Measurements from ENCODE around the gene PHF23. TPM values are rescaled to one million over a fixed set of nuclear protein-coding genes. Genes with fewer than 3 reads are reported as not detected.
"Not testable (repeated sequence)": the region's sequence is repeated elsewhere in the genome, so short reads cannot be mapped to it uniquely, and the experiment has no call there.

PHF23 gene
- total and polyA plus RNA-seq, 9 donors = 19.4 to 57.7 (median 41.0) TPM

DNA sequence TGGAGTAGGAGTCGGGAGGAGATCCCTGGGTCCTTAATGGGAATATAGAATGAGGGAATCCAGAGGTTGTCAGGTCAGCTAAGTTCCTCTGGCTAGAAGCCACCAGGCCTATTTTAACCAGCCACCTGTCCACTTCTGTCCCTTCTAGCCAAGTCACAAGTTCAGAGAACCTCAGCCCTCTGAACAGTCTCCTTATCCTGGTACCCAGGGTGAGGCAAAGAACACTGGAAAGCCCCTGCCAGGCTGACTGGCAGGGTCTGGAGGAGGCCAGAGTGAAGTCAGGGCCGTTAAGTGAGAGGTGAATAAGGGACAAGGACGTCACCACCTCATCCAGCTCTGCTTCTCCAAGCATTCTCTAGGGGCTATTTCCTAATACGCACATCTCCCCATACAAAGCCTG lies 9.5 kb upstream of the PHF23 start:
- Histone ChIP-seq H3K9me3 (no peaks in the 10 kb centered on the region), H3K27me3 (no peaks in the 10 kb centered on the region), H3K27ac (no peak overlapping the region), H3K36me3 (no peaks in the 10 kb centered on the region), H3K4me3 (no peak overlapping the region), H3K4me1 (ENCODE audit: insufficient read depth) (peaks cover 9% of the 10 kb centered on the region)
- TF ChIP-seq EP300 (IDR thresholded peaks at IDR 0.05) (no peak), POLR2A (IDR thresholded peaks at IDR 0.05) (no peak)
- TF ChIP-seq, protein P1, sequence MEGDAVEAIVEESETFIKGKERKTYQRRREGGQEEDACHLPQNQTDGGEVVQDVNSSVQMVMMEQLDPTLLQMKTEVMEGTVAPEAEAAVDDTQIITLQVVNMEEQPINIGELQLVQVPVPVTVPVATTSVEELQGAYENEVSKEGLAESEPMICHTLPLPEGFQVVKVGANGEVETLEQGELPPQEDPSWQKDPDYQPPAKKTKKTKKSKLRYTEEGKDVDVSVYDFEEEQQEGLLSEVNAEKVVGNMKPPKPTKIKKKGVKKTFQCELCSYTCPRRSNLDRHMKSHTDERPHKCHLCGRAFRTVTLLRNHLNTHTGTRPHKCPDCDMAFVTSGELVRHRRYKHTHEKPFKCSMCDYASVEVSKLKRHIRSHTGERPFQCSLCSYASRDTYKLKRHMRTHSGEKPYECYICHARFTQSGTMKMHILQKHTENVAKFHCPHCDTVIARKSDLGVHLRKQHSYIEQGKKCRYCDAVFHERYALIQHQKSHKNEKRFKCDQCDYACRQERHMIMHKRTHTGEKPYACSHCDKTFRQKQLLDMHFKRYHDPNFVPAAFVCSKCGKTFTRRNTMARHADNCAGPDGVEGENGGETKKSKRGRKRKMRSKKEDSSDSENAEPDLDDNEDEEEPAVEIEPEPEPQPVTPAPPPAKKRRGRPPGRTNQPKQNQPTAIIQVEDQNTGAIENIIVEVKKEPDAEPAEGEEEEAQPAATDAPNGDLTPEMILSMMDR (IDR thresholded peaks at IDR 0.05) = no peak
- 69 to 74% (median 73%) methylated on average over 4 of the region's 4 CpGs for WGBS, 3 donors
- intact Hi-C loops (cut with DNase I) = no loop called here
- no peak for DNase-seq

DNA sequence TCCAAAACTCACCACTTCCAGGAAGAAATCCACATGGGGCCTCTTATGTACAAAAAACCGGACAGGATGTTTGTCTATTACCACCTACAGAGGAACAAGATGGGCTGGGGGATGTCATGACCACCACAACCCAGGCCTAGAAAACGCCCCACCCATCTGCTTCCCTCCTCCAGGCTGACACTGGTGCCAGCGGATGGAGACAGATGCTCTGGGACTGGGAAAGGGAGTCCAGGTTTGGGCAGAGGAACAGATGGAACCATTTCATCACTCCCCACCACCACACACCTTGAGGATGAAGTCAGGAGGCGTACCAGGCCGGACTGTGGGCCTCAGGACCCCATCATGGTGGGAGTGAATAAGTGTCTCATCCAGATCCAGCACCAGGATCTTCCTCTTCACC lies 7.5 kb upstream of the PHF23 start:
- Histone ChIP-seq H3K4me3 (no peak overlapping the region), H3K27me3 (no peaks in the 10 kb centered on the region), H3K9me3 (no peaks in the 10 kb centered on the region), H3K27ac (no peak overlapping the region), H3K4me1 (ENCODE audit: insufficient read depth) (peaks cover 9% of the 10 kb centered on the region), H3K36me3 (no peaks in the 10 kb centered on the region)
- DNase-seq = no peak
- 86 to 90% (median 87%) methylated on average over 5 of the region's 5 CpGs for WGBS, 3 donors
- intact Hi-C loops (cut with DNase I) = no loop called here
- TF ChIP-seq, protein P1 (IDR thresholded peaks at IDR 0.05) = no peak
- TF ChIP-seq EP300 (IDR thresholded peaks at IDR 0.05) = no peak

DNA sequence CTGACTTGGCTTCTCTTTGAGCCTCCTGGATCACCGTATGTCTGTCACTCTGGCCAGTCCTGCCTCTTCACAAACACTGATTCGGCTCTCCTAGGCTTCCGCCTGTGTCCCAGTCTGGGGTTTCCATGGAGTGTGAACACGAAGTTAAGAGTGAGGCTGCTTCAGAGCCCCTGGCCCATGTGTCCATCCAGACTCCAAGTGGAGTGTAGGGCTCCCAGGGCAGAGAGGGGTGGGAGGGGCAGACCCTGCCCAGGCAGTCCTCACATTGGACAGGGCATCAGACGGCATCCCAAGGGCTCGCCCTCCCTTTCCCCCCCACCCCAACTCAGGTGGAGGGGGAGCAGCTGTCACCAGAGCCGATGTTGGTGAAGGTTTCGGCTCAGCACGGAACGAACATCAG lies 4.6 kb upstream of the PHF23 start:
- H3K27ac ChIP-seq = peak overlapping the region in 1 of 2 donors; percentile 98
- H3K36me3 ChIP-seq; H3K9me3 ChIP-seq; H3K4me3 ChIP-seq; intact Hi-C loops (cut with DNase I); H3K4me1 ChIP-seq (ENCODE audit: insufficient read depth); H3K27me3 ChIP-seq: not testable (repeated sequence)
- peak in 3 of 5 donors; percentile 39 to 42 (median 39) for DNase-seq
- 70 to 73% (median 73%) methylated on average over 10 of the region's 10 CpGs for WGBS, 3 donors

DNA sequence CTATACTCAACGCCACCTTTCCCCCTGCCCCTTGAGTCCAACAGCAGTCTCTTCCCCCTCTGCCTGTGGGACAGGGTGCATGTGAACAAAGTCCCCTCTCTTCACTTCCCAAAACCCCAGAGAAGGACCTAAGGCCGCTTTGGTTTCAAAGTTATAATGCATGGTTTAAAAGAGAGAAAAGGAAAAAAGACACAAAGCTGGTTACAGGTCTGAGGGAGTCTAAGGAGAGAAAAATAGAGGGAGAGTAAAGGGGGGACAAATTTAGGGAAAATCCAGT lies 4.1 kb upstream of the PHF23 start:
- no peaks in the 10 kb centered on the region for H3K36me3 ChIP-seq
- DNase-seq = no peak
- TF ChIP-seq, protein P1 (IDR thresholded peaks at IDR 0.05) = no peak
- TF ChIP-seq EP300 (IDR thresholded peaks at IDR 0.05) (no peak), POLR2A (IDR thresholded peaks at IDR 0.05) (no peak)
- peaks cover 6% of the 10 kb centered on the region for H3K4me1 ChIP-seq (ENCODE audit: insufficient read depth)
- H3K9me3 ChIP-seq = no peaks in the 10 kb centered on the region
- peak overlapping the region; percentile 91 to 98 for H3K27ac ChIP-seq
- peak overlapping the region; percentile 86 for H3K4me3 ChIP-seq
- WGBS, 3 donors = 26 to 36% (median 29%) methylated on average over 2 of the region's 2 CpGs
- intact Hi-C loops (cut with DNase I) = no loop called here
- no peaks in the 10 kb centered on the region for H3K27me3 ChIP-seq

DNA sequence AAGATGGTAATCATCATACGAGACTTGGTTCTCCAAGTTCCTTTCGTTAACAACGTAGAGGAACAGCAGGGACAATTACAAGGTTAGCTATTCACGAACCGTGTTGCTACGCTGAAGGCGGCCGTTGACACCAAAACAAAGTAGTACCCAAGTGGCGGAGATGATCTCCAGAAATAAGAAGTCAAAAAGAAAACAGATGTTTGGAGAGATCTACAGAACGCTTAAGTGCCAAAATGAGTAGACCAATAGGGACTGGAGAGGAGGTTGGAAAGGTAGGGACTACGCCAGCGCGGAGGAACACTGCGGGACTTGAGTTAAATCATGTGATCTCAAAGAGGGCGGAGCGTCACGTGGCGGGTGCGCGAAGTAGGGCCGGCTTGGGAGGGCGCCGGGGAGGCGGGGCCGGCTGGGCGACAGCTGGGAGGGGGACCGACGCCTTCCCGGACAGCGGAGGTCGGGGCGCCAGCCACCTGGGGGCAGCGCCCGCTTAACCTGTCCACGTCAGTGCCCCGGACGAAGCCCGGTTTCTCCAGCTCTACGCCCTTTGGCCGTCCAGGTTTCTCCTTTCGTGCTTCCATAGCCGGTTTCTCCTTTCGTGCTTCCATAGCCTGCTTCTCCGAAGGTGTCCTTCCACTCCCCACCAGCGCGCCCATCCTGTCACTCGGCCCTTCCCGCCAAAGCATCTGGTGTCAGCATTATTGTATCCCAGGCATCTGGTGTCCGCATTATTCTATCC lies 3.6 kb upstream of the PHF23 start:
- Histone ChIP-seq H3K4me1 (ENCODE audit: insufficient read depth) (peaks cover 6% of the 10 kb centered on the region), H3K27ac (peak overlapping the region; percentile 91 to 98), H3K36me3 (no peaks in the 10 kb centered on the region), H3K9me3 (no peaks in the 10 kb centered on the region), H3K27me3 (no peaks in the 10 kb centered on the region), H3K4me3 (peak overlapping the region; percentile 86)
- TF ChIP-seq EP300 (IDR thresholded peaks at IDR 0.05) (peak; percentile 89), POLR2A (IDR thresholded peaks at IDR 0.05) (peak; percentile 50)
- TF ChIP-seq, protein P1 (IDR thresholded peaks at IDR 0.05) = peak in 1 of 3 donors; percentile 23
- DNase-seq = peak; percentile 97 to 98 (median 97)
- 0 to 1% (median 1%) methylated on average over 49 of the region's 49 CpGs for WGBS, 3 donors
- intact Hi-C loops (cut with DNase I) = no loop called here

Measured in ovary (tissue), 9 donors.